ENCODE data around the gene ATP6V0E1.
A peak's percentile ranks its signal among the peaks of the same experiment; 100 is the strongest.
"Not testable (repeated sequence)": the region's sequence is repeated elsewhere in the genome, so short reads cannot be mapped to it uniquely, and the experiment has no call there.

ATP6V0E1 gene

GRCh38 chr5:173041881-173042762 lies 58.6 kb downstream of the ATP6V0E1 start:
- no peak for DNase-seq

DNA sequence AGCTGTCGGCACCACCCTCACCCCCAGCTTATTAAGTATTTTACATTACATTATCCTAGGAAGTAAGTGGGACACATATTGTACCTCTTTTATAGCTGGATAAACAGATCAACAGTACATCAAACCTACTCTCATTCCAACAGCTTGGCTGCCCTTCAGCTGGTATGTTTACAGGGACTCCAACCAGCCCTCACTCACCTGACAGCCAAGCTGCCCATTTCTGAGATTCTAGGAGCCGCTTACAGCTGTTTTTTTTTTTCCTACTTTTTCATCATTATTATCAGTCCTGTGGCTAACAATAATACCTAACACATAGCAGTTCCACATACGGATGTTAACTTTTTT lies 59.2 kb downstream of the ATP6V0E1 start:
- DNase-seq: no peak

GRCh38 chr5:173045474-173045873 lies 61.9 kb downstream of the ATP6V0E1 start:
- no peak for DNase-seq

DNA sequence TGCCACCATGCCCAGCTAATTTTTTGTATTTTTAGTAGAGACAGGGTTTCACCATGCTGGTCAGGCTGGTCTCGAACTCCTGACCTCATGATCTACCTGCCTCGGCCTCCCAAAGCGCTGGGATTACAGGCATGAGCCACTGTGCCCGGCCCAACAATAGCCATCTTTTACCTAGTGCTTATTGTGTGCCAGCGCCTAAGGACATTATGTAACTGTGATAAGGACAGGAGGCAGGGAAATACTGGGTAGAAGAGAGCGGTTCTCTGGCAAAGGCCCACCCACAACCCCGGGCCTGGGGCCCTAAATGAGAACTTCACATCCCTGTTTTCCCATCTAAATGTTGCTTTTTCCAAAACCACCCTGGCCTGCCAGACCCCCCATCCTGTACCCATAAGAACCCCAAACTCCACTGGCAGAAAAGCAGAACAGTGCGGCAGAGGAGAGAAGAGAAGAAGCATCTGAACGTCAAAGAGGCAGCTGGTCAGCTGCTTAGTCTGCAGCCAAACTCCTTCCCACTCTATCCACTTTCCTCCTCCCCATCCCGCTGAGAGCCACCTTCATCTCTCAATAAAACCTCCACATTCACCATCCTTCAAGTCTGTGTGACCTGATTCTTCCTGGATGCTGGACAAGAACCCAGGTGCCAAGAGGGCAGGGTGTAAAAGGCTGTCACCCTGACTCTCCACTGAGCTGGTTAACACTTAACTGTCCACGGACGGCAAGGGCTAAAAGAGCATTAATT lies 63.7 kb downstream of the ATP6V0E1 start:
- DNase-seq: not testable (repeated sequence)

GRCh38 chr5:173047838-173048105 lies 64.2 kb downstream of the ATP6V0E1 start:
- no peak for DNase-seq

DNA sequence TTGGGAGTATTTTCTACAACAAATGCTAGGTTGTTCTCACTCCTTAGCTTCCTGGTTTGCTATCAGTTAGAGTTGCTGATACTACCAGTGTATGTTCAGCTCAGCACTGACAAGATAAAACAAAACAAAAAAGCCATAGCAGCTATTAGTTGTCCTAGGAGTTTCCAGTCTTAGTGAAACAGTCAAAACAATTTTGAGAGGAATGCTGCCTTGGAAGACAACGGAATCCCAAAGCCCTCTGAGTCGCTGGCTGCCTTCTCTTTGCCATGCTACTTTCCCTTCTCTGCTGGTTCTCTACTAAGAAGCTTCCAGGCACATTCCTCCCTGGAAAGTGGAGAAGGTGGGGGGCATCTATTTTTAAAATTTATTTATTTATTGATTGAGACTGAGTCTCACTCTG lies 67.2 kb downstream of the ATP6V0E1 start:
- no peak for DNase-seq

GRCh38 chr5:173051746-173052145 lies 68.2 kb downstream of the ATP6V0E1 start:
- no peak for DNase-seq

- DNase-seq: no peak
These were observed 69.5 kb downstream of the ATP6V0E1 start for GRCh38 chr5:173053041-173053440.

- DNase-seq: no peak
These were observed 71.6 kb downstream of the ATP6V0E1 start for GRCh38 chr5:173055042-173055721.

DNA sequence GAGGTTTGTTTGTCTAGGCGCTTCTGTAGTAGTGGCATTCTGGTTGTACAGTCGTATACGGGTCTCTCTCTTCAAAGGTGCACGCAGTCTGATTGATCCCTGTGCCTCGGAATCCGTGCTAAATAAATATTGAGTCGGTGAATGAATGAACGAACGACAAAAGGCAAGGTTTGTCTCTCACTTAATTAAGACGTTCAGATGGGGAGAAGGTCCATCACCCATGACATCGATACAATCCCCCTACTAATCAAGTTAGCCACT lies 72.1 kb downstream of the ATP6V0E1 start:
- DNase-seq: peak; percentile 13

DNA sequence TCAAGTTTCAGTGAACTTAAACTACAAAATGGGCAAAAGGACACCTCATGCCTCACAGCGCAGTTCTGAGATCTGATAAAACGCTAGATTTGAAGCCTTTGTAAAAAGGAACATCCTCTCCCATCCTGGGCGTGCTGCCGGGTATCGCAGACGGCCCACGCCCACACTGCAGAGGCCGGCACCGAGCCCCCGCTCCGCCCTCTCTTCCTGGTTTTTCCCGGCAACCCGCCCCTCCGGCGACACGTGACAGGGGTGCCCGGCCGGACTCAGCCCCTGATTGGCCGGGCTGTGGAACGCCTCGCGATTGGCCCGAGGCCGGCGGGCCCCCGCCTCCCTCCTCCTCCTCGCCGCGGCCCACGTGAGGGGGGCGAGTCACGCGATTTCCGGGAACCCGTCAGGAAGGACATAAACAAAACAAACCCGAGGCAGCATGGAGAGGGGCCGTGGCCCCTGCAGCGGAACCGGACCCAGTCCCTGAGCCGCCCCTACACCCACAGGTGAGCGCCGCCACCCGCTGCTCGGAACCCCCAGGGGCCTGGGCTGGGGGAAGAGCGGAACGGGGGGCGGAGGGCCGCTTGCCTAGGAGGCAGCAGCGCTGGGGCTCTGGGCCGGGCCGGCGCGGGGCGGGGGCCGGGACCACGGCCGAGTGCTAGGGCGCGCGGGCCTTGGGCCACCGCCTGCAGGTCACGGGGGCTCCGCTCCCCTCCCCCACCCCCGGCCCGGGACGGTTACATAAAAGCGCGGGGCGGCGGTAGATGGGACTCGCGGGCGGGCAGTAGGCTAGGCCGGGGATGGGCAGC lies 72.6 kb downstream of the ATP6V0E1 start, which contains the start of gene CREBRF:
CREBRF (plus strand) TSS at position 370 of the 800 bp plus-strand sequence. CDS start 24,424 bp downstream, outside the sequence.
- peak; percentile 98 for DNase-seq

DNA sequence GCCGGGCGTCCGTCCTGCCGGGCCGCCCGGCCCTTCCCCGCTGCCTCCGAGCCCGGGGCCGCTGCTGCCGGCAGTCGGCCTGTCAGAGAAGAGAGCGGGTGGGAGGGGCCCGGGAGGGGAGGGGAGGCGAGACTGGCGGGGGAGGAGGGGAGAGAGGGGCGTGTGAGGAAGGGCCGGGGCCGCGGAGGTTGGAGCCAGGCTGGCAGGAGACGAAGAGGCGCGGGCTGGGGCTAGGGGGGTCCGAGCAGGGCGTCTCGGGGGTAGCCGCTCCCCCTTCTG lies 73.2 kb downstream of the ATP6V0E1 start:
- no peak for DNase-seq

DNA sequence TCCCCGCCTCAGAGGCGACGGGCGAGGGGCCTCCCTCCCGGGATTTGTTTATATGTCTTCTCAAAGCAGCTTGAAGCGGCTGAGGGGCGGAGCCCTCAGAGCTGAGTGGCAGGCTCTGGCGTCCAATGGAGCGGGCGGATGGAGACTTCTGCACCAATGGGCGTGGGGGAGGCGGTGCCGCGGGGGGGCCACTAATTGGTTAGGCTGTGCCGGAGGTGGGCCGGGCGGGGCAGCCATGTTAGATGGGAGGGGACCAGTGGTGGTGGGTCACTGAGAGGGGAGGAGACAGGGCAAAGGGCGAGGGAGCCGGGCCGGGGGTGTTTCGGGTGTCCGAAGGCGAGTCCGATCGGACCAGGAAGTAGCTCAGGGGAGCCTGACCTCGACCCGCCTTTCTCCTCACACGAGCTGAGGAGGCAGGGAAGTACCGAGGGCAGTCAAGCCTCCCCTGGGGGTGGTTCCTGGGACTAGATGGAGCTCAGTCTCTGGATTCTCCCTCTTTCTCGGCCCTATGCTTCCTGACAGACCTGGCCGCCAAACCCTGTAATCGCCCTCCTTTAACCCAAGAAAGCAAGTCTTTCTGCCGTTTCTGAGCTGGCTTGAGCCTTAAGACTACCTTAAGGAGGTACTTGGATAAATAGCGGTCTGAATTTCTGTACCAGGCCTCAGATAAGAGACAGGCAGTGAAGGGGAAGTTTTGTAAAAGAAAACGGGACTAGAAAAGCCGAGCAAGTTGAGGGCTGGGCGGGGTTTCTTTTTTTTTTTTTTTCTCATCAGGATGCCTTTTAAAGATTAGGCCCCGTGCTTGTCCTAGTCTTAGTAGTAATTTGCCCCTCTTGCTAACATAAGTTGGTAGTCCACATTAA lies 73.7 kb downstream of the ATP6V0E1 start:
- DNase-seq: peak; percentile 99

- no peak for DNase-seq
These were observed 78.6 kb downstream of the ATP6V0E1 start for GRCh38 chr5:173062141-173062540.

DNA sequence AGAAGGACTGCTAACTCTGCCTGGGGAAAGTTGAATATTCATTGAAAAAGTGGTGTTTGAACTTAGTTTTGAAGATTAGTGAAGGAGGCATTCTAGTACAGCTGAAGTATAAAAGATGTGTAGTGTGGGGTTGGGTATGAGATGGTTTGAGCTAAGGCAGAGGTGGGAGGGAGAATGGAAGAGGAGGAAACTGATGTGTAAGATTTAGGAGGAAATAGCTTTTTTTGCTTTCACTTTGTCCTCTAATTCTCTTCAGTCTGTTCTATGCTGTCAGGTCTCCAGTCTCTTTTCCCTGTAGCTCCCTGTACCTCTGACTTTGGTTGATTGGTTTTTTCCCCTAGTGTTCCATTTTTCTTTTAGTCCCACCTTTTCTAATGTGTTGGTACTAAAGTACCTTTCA lies 81.6 kb downstream of the ATP6V0E1 start:
- no peak for DNase-seq

DNA sequence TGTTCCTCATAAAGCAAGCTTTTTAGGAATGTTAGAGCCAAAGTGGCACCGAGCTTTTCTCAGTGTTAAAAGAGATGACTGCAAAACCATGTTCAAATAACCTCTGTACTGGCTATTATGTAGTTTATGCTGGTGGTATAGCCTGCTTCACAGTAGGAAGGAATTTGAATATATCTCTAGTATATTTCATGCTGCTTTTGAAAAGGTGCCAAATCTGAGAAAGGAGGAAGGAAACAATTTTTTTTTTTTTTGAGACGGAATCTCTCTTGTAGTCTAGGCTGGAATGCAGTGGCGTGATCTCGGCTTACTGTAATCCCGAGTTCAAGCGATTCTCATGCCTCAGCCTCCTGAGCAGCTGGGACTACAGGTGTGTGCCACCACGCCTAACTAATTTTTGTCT lies 86.1 kb downstream of the ATP6V0E1 start:
- DNase-seq: no peak

DNA sequence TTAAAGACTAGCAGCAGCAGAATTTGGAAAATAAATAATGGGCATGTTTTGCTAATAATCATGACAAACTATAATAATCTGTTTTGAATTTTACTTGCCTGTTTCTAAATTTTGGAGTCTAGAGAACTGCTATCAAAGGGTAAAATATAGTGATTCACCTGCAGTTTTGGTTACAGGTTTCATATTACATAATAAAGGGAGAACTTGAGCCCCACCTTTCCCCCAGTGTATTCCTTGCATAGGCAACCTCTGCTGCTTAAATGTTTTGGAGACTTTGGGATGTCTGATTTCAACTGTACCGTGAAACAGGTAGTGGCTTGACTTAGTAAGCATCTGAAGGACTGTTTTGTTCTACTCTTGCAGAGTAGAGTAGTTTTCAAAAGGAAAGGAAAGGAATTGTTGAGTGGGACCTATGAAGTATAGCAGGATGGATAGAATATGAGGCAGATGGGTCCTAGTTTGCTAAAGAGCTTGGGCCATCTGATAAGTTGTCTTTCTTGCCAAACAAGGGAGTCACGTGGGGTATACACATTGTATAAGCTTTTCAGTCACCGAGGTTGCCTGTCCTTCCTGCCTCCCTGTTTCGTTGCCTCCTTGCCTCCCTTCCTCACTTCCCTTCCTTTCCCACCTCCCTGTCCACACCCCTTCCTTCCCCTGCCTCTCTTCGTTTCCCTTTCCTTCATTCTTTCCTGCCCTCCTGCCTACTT lies 91.7 kb downstream of the ATP6V0E1 start:
- DNase-seq: no peak

DNA sequence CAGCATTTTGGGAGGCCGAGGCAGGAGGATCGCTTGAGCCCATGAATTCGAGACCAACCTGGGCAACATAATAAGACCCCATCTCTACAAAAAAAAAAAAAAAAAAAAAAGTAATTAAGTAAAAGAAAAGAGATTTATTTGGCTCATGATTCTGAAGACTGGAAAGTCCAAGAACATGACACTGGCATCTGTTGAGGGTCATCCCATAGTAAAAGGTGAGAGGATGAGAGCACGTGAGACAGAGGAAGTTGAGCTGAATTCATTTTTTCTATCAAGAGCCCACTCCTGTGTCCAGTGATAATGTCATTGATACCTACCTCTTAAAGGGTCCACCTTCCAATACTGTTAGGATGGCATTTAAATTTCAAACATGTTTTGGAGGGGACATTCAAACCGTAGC lies 92.4 kb downstream of the ATP6V0E1 start:
- DNase-seq: no peak

DNA sequence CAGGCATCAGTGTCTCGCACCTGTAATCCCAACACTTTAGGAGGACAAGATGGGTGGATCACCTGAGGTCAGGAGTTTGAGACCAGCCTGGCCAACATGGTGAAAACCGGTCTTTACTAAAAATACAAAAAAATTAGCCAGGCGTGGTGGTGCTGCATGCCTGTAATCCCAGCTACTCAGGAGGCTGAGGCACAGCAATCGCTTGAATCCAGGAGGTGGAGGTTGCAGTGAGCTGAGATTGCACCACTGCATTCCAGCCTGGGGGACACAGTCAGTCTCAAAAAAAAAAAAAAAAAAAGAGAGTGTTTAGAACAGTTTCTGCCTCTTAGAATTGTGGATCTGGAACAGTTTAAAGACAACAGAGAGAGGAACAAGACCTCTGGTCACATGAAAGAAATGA lies 92.9 kb downstream of the ATP6V0E1 start:
- DNase-seq: not testable (repeated sequence)

DNA sequence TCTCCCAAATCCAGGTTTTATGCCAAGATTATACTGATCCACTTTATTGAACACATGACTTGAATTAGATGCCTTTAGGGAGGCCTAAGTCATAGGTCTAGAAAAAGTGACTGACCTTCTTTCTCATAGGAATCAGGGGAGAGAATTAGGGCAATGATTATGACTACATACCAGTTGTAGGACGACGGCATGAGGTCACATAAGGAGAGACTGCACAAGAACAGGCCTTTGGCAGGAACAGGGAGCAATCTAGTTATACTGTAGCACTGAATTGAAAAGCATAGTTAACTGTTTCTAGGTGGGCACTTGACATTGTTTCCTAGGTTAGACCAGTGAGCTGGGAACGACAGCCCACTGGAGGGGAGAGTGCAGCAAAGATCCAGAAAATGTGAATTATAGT lies 95.3 kb downstream of the ATP6V0E1 start:
- DNase-seq: no peak
